Heart right ventricle (tissue), 16 donors: Measurements from ENCODE around the gene FAR1. TPM values are rescaled to one million over a fixed set of nuclear protein-coding genes. Genes with fewer than 3 reads are reported as not detected.

Experiments
- ATAC-seq, 8 donors: fragments of 200-7000 bp; cut with Tn5 transposase; one replicate each; pipeline ENCODE4 v1.9.1; 2020; ENCODE audit warnings: mild to moderate bottlenecking in 8 of 8, moderate library complexity in 8 of 8, moderate number of reproducible peaks in 1 of 8
- DNase-seq, 2 donors: peaks; one replicate each; pipeline ENCODE4 v3.0.0-alpha.2; 2020
- H3K27ac ChIP-seq, 10 donors: fragments of 200-600 bp; sonication (generic) in 2 of 10; one replicate each; pipeline versions ENCODE4 v1.5.0 to v1.8.0; 2020 to 2022; ENCODE audit warnings: mild to moderate bottlenecking in 3 of 10
- H3K27me3 ChIP-seq, 7 donors: fragments of 200-600 bp; one replicate each; pipeline ENCODE4 v1.8.0; 2021 to 2022; ENCODE audit warnings: mild to moderate bottlenecking in 2 of 7
- H3K36me3 ChIP-seq, 9 donors: fragments of 200-600 bp; sonication (generic) in 1 of 9; one replicate each; pipeline versions ENCODE4 v1.5.0 to v1.8.0; 2020 to 2022; ENCODE audit warnings: mild to moderate bottlenecking in 2 of 9
- H3K4me1 ChIP-seq, 9 donors: fragments of 200-600 bp; sonication (generic) in 1 of 9; one replicate each; pipeline versions ENCODE4 v1.5.0 to v1.8.0; 2020 to 2022; ENCODE audit warnings: mild to moderate bottlenecking in 4 of 9
- H3K4me3 ChIP-seq, 10 donors: fragments of 200-600 bp; sonication (generic) in 2 of 10; one replicate each; pipeline versions ENCODE4 v1.5.0 to v1.8.0; 2020 to 2022; ENCODE audit warnings: mild to moderate bottlenecking in 7 of 10, moderate library complexity in 2 of 10
- H3K9me3 ChIP-seq, 11 donors: fragments of 200-600 bp in 10 of 11; sonication (generic) in 2 of 11; one replicate each; pipeline versions ENCODE4 v1.5.0 to v1.8.0; 2013 to 2022; ENCODE audit warnings: mild to moderate bottlenecking in 2 of 11, control low read depth in 1 of 11, moderate library complexity in 1 of 11
- CTCF ChIP-seq, 9 donors: fragments of 200-600 bp; sonication (generic) in 2 of 9; IDR thresholded peaks; one replicate each; pipeline versions ENCODE4 v1.5.0 to v1.8.0; 2021 to 2022; ENCODE audit warnings: antibody characterized with exemption in 9 of 9, mild to moderate bottlenecking in 5 of 9, moderate library complexity in 1 of 9
- WGBS, 2 donors: extraction: QIAGEN DNeasy Blood & Tissue Kit; methylation state at CpG; one replicate each; pipeline ENCODE4 v1.1.7; 2013; ENCODE audit warnings: inconsistent platforms in 1 of 2; 5-methylcytosine and 5-hydroxymethylcytosine counted together
- intact Hi-C, 10 donors: fragments of 100-400 bp; cut with DNase I; formaldehyde crosslinking; loops; one replicate each; pipeline versions ENCODE4 v1.11.1 to v1.14.2; 2022
- polyA plus RNA-seq, 2 donors: library from polyadenylated mRNA; stranded (reverse); fragments of 200-250 nt; gene quantifications; one replicate each; pipeline ENCODE4 v1.2.3, GENCODE V29; 2013
- total RNA-seq, 10 donors: library from RNA; stranded (reverse); fragmentation: NEBNext Ultra II Directional in 3 of 10; extraction: Animal tissue kit (Norgen Biotek cat#: 25700) in 3 of 10; gene quantifications; one replicate each; pipeline versions ENCODE4 v1.2.1 to v1.2.4, GENCODE V29; 2021 to 2023
- donor health status: Arrhythmogenic right ventricular cardiomyopathy.
- donor health status: ischemic (EF 13 %, LVEDD 7.1; RV severe dilation, severe dysfunction).
- donor health status: healthy with polysubstance abuse.
- donor health status: DM: no; HTN: yes; CAD: no.
- donor health status: DM: no; HTN: no; CAD: no.
- donor health status: ischemic (EF 25% LVEDD 6.9; RV normal size, moderate dysfunction).
- donor health status: ischemic (EF 25% LVEDD 5.7; RV mildly dilated, moderate dysfunction).
- donor health status: healthy.
- donor health status: DM: yes; HTN: yes; CAD: no.
- donor health status: Ischemic cardiomyopathy.
- donor health status: ischemic (EF 35%, LVEDD 5.7; RV mildly dilated, moderate dysfunction).
- donor health status: nonischemic (EF 11% LVEDD 7.7; RV severe dilation, severe dysfunction).
- donor health status: DM: yes; HTN: yes; CAD: no.
- donor health status: PGD.
- donor health status: ischemic (EF 29% LVEDD 5.4; RV normal size, mild dysfunction).
- donor health status: nonischemic (EF 23%, LVEDD 6.1; RV moderate dilation, normal function).

FAR1 gene
- total and polyA plus RNA-seq, 12 donors, result 13.3 to 45.9 (median 36.1) TPM

- no peak for DNase-seq
- H3K27me3 ChIP-seq, result no peaks in the 10 kb centered on the region
- no peak for TF ChIP-seq CTCF (IDR thresholded peaks at IDR 0.05)
- no peak overlapping the region for H3K27ac ChIP-seq
- intact Hi-C loops, result no loop called here
- ATAC-seq, result no peak
- peaks cover 0 to 79% (median 4%) of the 10 kb centered on the region in 9 donors for H3K36me3 ChIP-seq
- H3K4me1 ChIP-seq, result peaks cover 0 to 9% (median 0%) of the 10 kb centered on the region in 9 donors
- 98% methylated on average over 2 of the region's 2 CpGs for WGBS, 2 donors
- no peak overlapping the region for H3K4me3 ChIP-seq
- H3K9me3 ChIP-seq, result no peaks in the 10 kb centered on the region
These were observed 30.6 kb downstream of the FAR1 start for GRCh38 chr11:13699041-13699440.

DNA sequence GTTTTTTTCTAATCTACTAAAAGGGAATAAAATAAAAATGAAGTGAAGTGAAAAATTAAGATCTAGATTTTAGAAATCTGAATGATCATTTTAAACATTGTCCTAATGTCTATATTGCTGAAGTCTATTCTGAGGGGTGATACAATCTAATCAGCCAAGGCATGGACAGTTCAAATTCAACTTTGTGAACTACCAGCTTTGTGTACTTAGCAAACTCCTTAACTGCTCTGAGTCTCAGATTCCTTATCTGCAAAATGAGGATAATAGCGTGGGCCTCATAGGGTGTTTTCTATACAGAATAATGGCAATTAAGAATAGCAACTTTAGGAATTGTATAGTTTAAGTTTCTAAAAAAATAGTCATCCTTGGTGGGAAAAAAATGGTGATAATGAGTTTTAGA, 31.4 kb downstream of the FAR1 start:
- DNase-seq (no peak), ATAC-seq (no peak)
- intact Hi-C loops, result no loop called here
- no peaks in the 10 kb centered on the region for H3K27me3 ChIP-seq
- H3K36me3 ChIP-seq, result peaks cover 0 to 76% (median 4%) of the 10 kb centered on the region in 9 donors
- 93% methylated on average over 1 of the region's 1 CpG for WGBS, 2 donors
- no peaks in the 10 kb centered on the region for H3K9me3 ChIP-seq
- H3K4me1 ChIP-seq, result peaks cover 0 to 7% (median 0%) of the 10 kb centered on the region in 9 donors
- H3K4me3 ChIP-seq, result no peak overlapping the region
- H3K27ac ChIP-seq, result no peak overlapping the region
- TF ChIP-seq CTCF (IDR thresholded peaks at IDR 0.05), result no peak

DNA sequence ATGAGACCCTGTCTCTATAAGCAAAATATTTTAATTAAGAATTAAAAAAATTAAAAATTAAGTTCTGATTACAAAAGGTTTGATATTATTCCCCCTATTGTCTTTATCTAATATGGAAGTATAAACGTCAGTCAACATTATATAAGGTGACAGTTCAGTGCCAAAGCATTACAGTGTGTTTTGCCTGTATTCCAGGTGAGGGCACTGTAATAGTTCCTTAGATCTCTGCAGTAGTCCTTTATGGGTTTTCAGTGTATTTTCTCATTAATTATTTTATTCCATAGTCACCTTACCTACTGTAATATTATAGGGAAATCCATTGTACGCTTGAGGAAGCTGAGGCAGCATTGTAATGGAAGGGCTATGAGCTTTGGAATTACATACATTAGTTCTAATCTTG, 33.0 kb downstream of the FAR1 start:
- intact Hi-C loops, result no loop called here
- TF ChIP-seq CTCF (IDR thresholded peaks at IDR 0.05), result no peak
- WGBS, 2 donors, result 75 to 82% methylated on average over 2 of the region's 2 CpGs
- H3K36me3 ChIP-seq, result peaks cover 0 to 60% (median 0%) of the 10 kb centered on the region in 9 donors
- DNase-seq (no peak), ATAC-seq (no peak)
- H3K27me3 ChIP-seq, result no peaks in the 10 kb centered on the region
- no peak overlapping the region for H3K27ac ChIP-seq
- H3K9me3 ChIP-seq, result no peaks in the 10 kb centered on the region
- H3K4me1 ChIP-seq, result peaks cover 0 to 18% (median 0%) of the 10 kb centered on the region in 9 donors
- H3K4me3 ChIP-seq, result no peak overlapping the region

DNA sequence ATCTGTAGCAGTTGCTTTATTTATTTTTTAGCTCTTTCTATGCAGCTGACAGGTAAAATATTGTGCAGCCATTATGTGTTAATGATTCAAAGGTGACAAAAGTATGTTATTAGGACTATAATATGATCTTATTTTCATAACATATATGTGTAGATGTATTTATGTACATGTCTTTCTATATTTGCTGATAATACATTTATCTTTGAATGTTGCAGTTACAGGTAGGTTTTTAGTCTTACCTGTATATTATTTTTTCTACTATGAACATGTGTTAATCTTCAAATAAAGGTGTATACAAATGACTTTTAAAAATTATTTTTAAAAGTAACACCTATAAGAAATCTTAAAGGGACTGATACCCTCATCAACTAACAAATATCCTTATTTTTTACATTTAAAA, 33.6 kb downstream of the FAR1 start:
- no peak for DNase-seq
- H3K9me3 ChIP-seq, result no peaks in the 10 kb centered on the region
- no peaks in the 10 kb centered on the region for H3K27me3 ChIP-seq
- intact Hi-C loops, result no loop called here
- no peak for TF ChIP-seq CTCF (IDR thresholded peaks at IDR 0.05)
- no peak for ATAC-seq
- no peak overlapping the region for H3K4me3 ChIP-seq
- H3K36me3 ChIP-seq, result peaks cover 0 to 59% (median 0%) of the 10 kb centered on the region in 9 donors
- peaks cover 0 to 18% (median 0%) of the 10 kb centered on the region in 9 donors for H3K4me1 ChIP-seq
- no peak overlapping the region for H3K27ac ChIP-seq
